Caco-2 (cell line): ENCODE results near the gene LRRTM4. TPM values are rescaled to one million over a fixed set of nuclear protein-coding genes. Genes with fewer than 3 reads are reported as not detected.

Source experiments
- BruUV-seq: library from RNA; stranded (reverse); fragments of 400-500 nt; replicated peaks from 2 replicates; lab custom pipeline; 2021; lab: Mats Ljungman, UMichigan
- CTCF ChIA-PET: fragments of 300-600 bp; sonication (Branson Sonifier 250); formaldehyde crosslinking; loops from one replicate; lab custom pipeline; 2022; ENCODE audit warnings: antibody characterized with exemption; lab: Charles Lee
- POLR2A ChIA-PET: fragments of 300-600 bp; sonication (Branson Sonifier 250); formaldehyde crosslinking; loops from one replicate; lab custom pipeline; 2022; ENCODE audit warnings: antibody characterized with exemption; lab: Charles Lee
- DNase-seq, 2 experiments: peaks; one replicate each; pipeline versions ENCODE4 v3.0.0 to v3.0.0-alpha.2; 2020 to 2022
- H3K27me3 ChIP-seq: replicated peaks from 2 replicates; pipeline ENCODE4 v1.6.0; 2011; ENCODE audit warnings: low read length; ENCODE audit not compliant: control insufficient read depth, insufficient read depth
- H3K36me3 ChIP-seq: 2 replicates; pipeline ENCODE4 v1.5.1; 2011; ENCODE audit warnings: low read length; ENCODE audit not compliant: control insufficient read depth, insufficient read depth
- H3K4me1 ChIP-seq: fragments of 250-450 bp; sonication (Bioruptor Pico); 2 replicates; pipeline ENCODE4 v1.5.1; 2020; ENCODE audit warnings: mild to moderate bottlenecking
- H3K4me3 ChIP-seq: 2 replicates; pipeline ENCODE4 v1.5.1; 2011; ENCODE audit warnings: low read depth, mild to moderate bottlenecking, control low read depth, low read length
- H3K9me3 ChIP-seq: fragments of 250-450 bp; sonication (Bioruptor Pico); 2 replicates; pipeline ENCODE4 v1.5.1; 2020; ENCODE audit warnings: mild to moderate bottlenecking, moderate library complexity
- H3K27ac Mint-ChIP-seq: one replicate; pipeline ENCODE4 v1.8.0; 2022; ENCODE audit warnings: mixed read lengths; ENCODE audit not compliant: unreplicated experiment
- H3K27me3 Mint-ChIP-seq: one replicate; pipeline ENCODE4 v1.8.0; 2022; ENCODE audit warnings: mixed read lengths; ENCODE audit not compliant: insufficient read depth, unreplicated experiment
- H3K36me3 Mint-ChIP-seq: one replicate; pipeline ENCODE4 v1.8.0; 2022; ENCODE audit warnings: mild to moderate bottlenecking, mixed read lengths; ENCODE audit not compliant: insufficient read depth, unreplicated experiment
- H3K4me1 Mint-ChIP-seq: one replicate; pipeline ENCODE4 v1.8.0; 2022; ENCODE audit warnings: low read depth, mixed read lengths; ENCODE audit not compliant: unreplicated experiment
- H3K4me3 Mint-ChIP-seq: one replicate; pipeline ENCODE4 v1.8.0; 2022; ENCODE audit warnings: mild to moderate bottlenecking, moderate library complexity, mixed read lengths; ENCODE audit not compliant: unreplicated experiment
- H3K9me3 Mint-ChIP-seq: one replicate; pipeline ENCODE4 v1.8.0; 2022; ENCODE audit warnings: mixed read lengths; ENCODE audit not compliant: unreplicated experiment
- intact Hi-C: fragments of 100-400 bp; cut with micrococcal nuclease; formaldehyde crosslinking; loops from one replicate; pipeline ENCODE4 v1.10.0; 2022; ENCODE audit not compliant: unreplicated experiment
- total RNA-seq: library from RNA; stranded (reverse); gene quantifications from 2 replicates; pipeline ENCODE4 v1.2.3, GENCODE V29; 2022
- TF ChIP-seq, protein P1 (sequence below), 2 experiments: fragments of 200-600 bp in 1 of 2; IDR thresholded peaks; 1 replicate in 1 of 2; 2 replicates in 1 of 2; pipeline versions ENCODE4 v1.5.1 to v1.8.0; 2011 to 2022; ENCODE audit warnings: antibody characterized with exemption in 1 of 2, control low read depth in 1 of 2, inconsistent platforms in 1 of 2, low read depth in 1 of 2, low read length in 1 of 2, mild to moderate bottlenecking in 1 of 2, moderate library complexity in 1 of 2; ENCODE audit not compliant: insufficient read depth in 1 of 2, severe bottlenecking in 1 of 2, unreplicated experiment in 1 of 2

LRRTM4 gene
- total RNA-seq, 1 experiment from 2014 or later = 0.32 TPM

DNA sequence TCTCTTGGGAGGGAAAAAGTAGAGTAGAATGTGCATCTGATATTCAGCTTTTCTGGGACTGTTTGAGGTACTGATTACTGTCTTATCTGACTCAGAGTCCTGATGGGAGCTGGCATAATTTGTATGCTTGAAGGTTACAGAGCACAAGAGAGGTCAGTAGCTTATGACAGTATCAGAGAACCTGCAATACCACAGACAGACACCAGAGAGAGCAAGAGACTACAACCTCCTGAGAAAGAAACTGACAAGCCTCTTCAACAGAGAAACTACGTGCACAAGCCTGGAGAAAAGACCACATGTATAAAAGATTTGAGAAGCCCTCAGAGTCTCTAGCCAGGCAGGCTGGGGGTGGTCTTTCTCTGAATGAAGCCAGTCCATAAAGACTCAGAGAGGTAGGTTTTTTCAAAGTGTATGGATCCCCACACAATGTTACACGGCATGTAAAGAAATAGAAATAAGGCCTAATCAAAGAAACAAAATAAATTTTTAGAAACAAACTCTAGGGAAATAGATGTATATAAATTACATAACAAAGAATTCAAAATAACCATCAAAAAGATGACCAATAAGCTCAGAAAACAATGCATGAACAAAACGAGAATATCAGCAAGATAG lies 568.3 kb downstream of the LRRTM4 start:
- no peaks in the 10 kb centered on the region for H3K27me3 Mint-ChIP-seq
- no peaks in the 10 kb centered on the region for H3K36me3 Mint-ChIP-seq
- H3K9me3 Mint-ChIP-seq = no peaks in the 10 kb centered on the region
- intact Hi-C loops = loop anchor here (2.0 to 10.0 kb wide), 2 partner anchors 371 to 1023 kb away; no protein-coding TSS in a partner anchor
- Histone ChIP-seq H3K4me1 (no peaks in the 10 kb centered on the region), H3K4me3 (no peak overlapping the region), H3K27me3 (no peaks in the 10 kb centered on the region), H3K9me3 (no peaks in the 10 kb centered on the region), H3K36me3 (no peaks in the 10 kb centered on the region)
- POLR2A ChIA-PET = no interaction called here
- CTCF ChIA-PET = interaction anchor here (0.5 to 1.0 kb wide), 3 partner anchors 19 to 568 kb away, joined by 3 to 4 read pairs (median 3); partner anchors contain the start of gene LRRTM4
- H3K4me3 Mint-ChIP-seq = no peak overlapping the region
- DNase-seq = peak; percentile 38 to 65
- no peak overlapping the region for H3K27ac Mint-ChIP-seq
- no peaks in the 10 kb centered on the region for H3K4me1 Mint-ChIP-seq
- no TSS peak for BruUV-seq
- TF ChIP-seq, protein P1, sequence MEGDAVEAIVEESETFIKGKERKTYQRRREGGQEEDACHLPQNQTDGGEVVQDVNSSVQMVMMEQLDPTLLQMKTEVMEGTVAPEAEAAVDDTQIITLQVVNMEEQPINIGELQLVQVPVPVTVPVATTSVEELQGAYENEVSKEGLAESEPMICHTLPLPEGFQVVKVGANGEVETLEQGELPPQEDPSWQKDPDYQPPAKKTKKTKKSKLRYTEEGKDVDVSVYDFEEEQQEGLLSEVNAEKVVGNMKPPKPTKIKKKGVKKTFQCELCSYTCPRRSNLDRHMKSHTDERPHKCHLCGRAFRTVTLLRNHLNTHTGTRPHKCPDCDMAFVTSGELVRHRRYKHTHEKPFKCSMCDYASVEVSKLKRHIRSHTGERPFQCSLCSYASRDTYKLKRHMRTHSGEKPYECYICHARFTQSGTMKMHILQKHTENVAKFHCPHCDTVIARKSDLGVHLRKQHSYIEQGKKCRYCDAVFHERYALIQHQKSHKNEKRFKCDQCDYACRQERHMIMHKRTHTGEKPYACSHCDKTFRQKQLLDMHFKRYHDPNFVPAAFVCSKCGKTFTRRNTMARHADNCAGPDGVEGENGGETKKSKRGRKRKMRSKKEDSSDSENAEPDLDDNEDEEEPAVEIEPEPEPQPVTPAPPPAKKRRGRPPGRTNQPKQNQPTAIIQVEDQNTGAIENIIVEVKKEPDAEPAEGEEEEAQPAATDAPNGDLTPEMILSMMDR (IDR thresholded peaks at IDR 0.05; ENCODE audit: insufficient read depth in 1 of 2, low read depth in 1 of 2, low read length in 1 of 2, severe bottlenecking in 1 of 2, unreplicated experiment in 1 of 2) = peak; percentile 71 to 83

DNA sequence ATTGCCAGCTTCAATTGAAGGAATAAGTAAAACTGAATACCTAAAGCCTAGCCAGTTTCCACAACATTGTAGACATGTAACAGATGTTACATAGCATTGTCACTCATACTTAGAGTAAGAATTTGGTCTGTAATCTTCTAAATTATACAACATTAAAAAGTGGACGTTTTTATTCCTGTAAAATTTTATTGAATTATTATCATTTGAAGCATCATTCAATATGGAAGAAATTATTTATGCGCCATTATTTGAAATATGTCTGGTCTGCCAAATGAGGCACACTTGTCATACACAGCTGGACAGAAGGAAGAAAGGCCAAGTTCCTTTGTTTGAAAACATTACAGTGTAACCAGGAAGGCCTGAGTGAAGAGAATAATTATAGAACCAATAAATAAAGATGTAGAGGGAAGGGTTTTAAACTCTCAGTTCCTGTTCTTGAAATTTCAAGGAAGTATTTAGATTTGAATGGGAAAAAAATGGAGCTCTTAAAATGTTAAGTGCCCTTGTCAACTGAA lies 575.5 kb downstream of the LRRTM4 start:
- H3K27me3 ChIP-seq = no peaks in the 10 kb centered on the region
- H3K4me3 ChIP-seq = no peak overlapping the region
- DNase-seq = no peak
- Mint-ChIP-seq H3K4me3 (no peak overlapping the region), H3K4me1 (no peaks in the 10 kb centered on the region), H3K27ac (no peak overlapping the region), H3K36me3 (no peaks in the 10 kb centered on the region), H3K27me3 (peaks cover 3% of the 10 kb centered on the region), H3K9me3 (no peaks in the 10 kb centered on the region)
- H3K9me3 ChIP-seq = no peaks in the 10 kb centered on the region; the same call in 1 of the 2 replicates
- no TSS peak for BruUV-seq
- ChIA-PET POLR2A (no interaction called here), CTCF (no interaction called here)
- intact Hi-C loops = no loop called here
- H3K36me3 ChIP-seq = no peaks in the 10 kb centered on the region
- TF ChIP-seq, protein P1 (IDR thresholded peaks at IDR 0.05; ENCODE audit: insufficient read depth in 1 of 2, low read depth in 1 of 2, low read length in 1 of 2, severe bottlenecking in 1 of 2, unreplicated experiment in 1 of 2) = no peak
- no peaks in the 10 kb centered on the region for H3K4me1 ChIP-seq

DNA sequence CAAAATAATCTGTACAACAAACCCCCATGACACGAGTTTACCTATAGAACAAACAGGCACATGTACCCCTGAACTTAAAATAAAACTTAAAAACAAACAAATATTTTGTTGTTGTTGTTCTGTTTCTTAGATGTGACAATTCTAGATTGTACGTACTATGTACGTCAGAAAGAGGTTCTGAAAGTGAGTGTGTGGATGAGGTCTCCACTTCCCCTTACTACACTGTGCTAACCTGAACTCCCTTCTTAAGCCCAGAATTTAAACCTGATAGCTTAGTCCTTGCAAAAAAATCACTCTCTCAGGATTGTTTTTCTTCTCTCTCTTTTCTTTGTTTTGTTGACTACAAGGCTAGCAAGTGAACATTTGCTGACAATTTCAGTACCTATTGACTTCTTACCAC lies 581.6 kb downstream of the LRRTM4 start:
- TF ChIP-seq, protein P1 (IDR thresholded peaks at IDR 0.05; ENCODE audit: insufficient read depth in 1 of 2, low read depth in 1 of 2, low read length in 1 of 2, severe bottlenecking in 1 of 2, unreplicated experiment in 1 of 2) = no peak
- H3K36me3 Mint-ChIP-seq = no peaks in the 10 kb centered on the region
- peaks cover 3% of the 10 kb centered on the region for H3K27me3 Mint-ChIP-seq
- Histone ChIP-seq H3K27me3 (no peaks in the 10 kb centered on the region), H3K4me3 (no peak overlapping the region), H3K36me3 (no peaks in the 10 kb centered on the region), H3K9me3 (no peaks in the 10 kb centered on the region; the same call in 1 of the 2 replicates), H3K4me1 (no peaks in the 10 kb centered on the region)
- no peak overlapping the region for H3K4me3 Mint-ChIP-seq
- no TSS peak for BruUV-seq
- DNase-seq = no peak
- no peaks in the 10 kb centered on the region for H3K4me1 Mint-ChIP-seq
- no peak overlapping the region for H3K27ac Mint-ChIP-seq
- no peaks in the 10 kb centered on the region for H3K9me3 Mint-ChIP-seq
- ChIA-PET POLR2A (no interaction called here), CTCF (no interaction called here)
- intact Hi-C loops = no loop called here
